Measurements from ENCODE around the gene SORCS1. TPM values are rescaled to one million over a fixed set of nuclear protein-coding genes. Genes with fewer than 3 reads are reported as not detected.

The SORCS1 gene
- polyA plus RNA-seq, 3 donors = 0.09 TPM; not detected in 2

- peaks cover 0 to 6% (median 3%) of the 10 kb centered on the region in 7 donors for H3K9me3 Mint-ChIP-seq
- intact Hi-C loops (cut with micrococcal nuclease) = no loop called here
- Histone ChIP-seq H4K20me1 (ENCODE audit: insufficient read depth, low read length) (no peaks in the 10 kb centered on the region), H3K4me2 (replicated peaks; ENCODE audit: extremely low read depth, low read length, poor library complexity, severe bottlenecking) (no peak overlapping the region), H3K4me1 (ENCODE audit: control insufficient read depth in 1 of 2, insufficient read depth in 2 of 2, low read length in 2 of 2) (peaks cover 47 to 55% of the 10 kb centered on the region in 2 donors), H3K9ac (ENCODE audit: insufficient read depth, low read length, poor library complexity, severe bottlenecking) (no peak overlapping the region), H3K9me3 (replicated peaks in 1 of 2; ENCODE audit: control insufficient read depth in 1 of 2, insufficient read depth in 1 of 2, low read length in 2 of 2) (no peaks in the 10 kb centered on the region), H3K36me3 (replicated peaks in 1 of 2; ENCODE audit: control insufficient read depth in 1 of 2, insufficient read depth in 2 of 2, low read length in 2 of 2) (no peaks in the 10 kb centered on the region), H2AFZ (ENCODE audit: insufficient read depth, low read depth, low read length, poor library complexity, severe bottlenecking) (no peak overlapping the region), H3K27ac (ENCODE audit: low read depth in 1 of 2, low read length in 2 of 2) (no peak overlapping the region), H3K4me3 (replicated peaks in 1 of 3; ENCODE audit: low read depth in 2 of 3, low read length in 3 of 3) (no peak overlapping the region), H3K79me2 (ENCODE audit: insufficient read depth, low read length) (no peaks in the 10 kb centered on the region), H3K27me3 (ENCODE audit: control insufficient read depth in 2 of 2, insufficient read depth in 2 of 2, low read length in 2 of 2) (no peaks in the 10 kb centered on the region)
- DNase-seq = no peak
- peaks cover 34% of the 10 kb centered on the region for H3K4me1 Mint-ChIP-seq
- no peak overlapping the region for H3K4me3 Mint-ChIP-seq
- 100% methylated on average over 1 of the region's 1 CpG for WGBS (ENCODE audit: insufficient coverage)
- no peak for TF ChIP-seq CTCF (IDR thresholded peaks at IDR 0.05)
- no peak overlapping the region for H3K27ac Mint-ChIP-seq
- no peaks in the 10 kb centered on the region for H3K36me3 Mint-ChIP-seq
- H3K27me3 Mint-ChIP-seq (ENCODE audit: low read depth in 3 of 3) = no peaks in the 10 kb centered on the region
Measured at GRCh38 chr10:106938513-106938912, 226.0 kb downstream of the SORCS1 start.

GRCh38 chr10:106935978-106936451, 228.5 kb downstream of the SORCS1 start:
- TF ChIP-seq CTCF (IDR thresholded peaks at IDR 0.05) = no peak
- Histone ChIP-seq H3K27ac (ENCODE audit: low read depth in 1 of 2, low read length in 2 of 2) (peak overlapping the region in 1 of 2 donors; percentile 63), H3K27me3 (ENCODE audit: control insufficient read depth in 2 of 2, insufficient read depth in 2 of 2, low read length in 2 of 2) (no peaks in the 10 kb centered on the region), H3K4me3 (replicated peaks in 1 of 3; ENCODE audit: low read depth in 2 of 3, low read length in 3 of 3) (peak overlapping the region in 1 of 3 experiments; percentile 37), H3K9me3 (replicated peaks in 1 of 2; ENCODE audit: control insufficient read depth in 1 of 2, insufficient read depth in 1 of 2, low read length in 2 of 2) (no peaks in the 10 kb centered on the region), H4K20me1 (ENCODE audit: insufficient read depth, low read length) (no peaks in the 10 kb centered on the region), H3K79me2 (ENCODE audit: insufficient read depth, low read length) (no peaks in the 10 kb centered on the region), H3K4me2 (replicated peaks; ENCODE audit: extremely low read depth, low read length, poor library complexity, severe bottlenecking) (peak overlapping the region; percentile 60), H3K9ac (ENCODE audit: insufficient read depth, low read length, poor library complexity, severe bottlenecking) (no peak overlapping the region), H2AFZ (ENCODE audit: insufficient read depth, low read depth, low read length, poor library complexity, severe bottlenecking) (no peak overlapping the region), H3K4me1 (ENCODE audit: control insufficient read depth in 1 of 2, insufficient read depth in 2 of 2, low read length in 2 of 2) (peaks cover 44 to 51% of the 10 kb centered on the region in 2 donors), H3K36me3 (replicated peaks in 1 of 2; ENCODE audit: control insufficient read depth in 1 of 2, insufficient read depth in 2 of 2, low read length in 2 of 2) (no peaks in the 10 kb centered on the region)
- peaks cover 46% of the 10 kb centered on the region for H3K4me1 Mint-ChIP-seq
- H3K27ac Mint-ChIP-seq = peak overlapping the region; percentile 33 to 88 (median 73)
- H3K9me3 Mint-ChIP-seq = peaks cover 0 to 6% (median 3%) of the 10 kb centered on the region in 7 donors
- DNase-seq = peak; percentile 76 to 89 (median 79)
- no peaks in the 10 kb centered on the region for H3K36me3 Mint-ChIP-seq
- no peaks in the 10 kb centered on the region for H3K27me3 Mint-ChIP-seq (ENCODE audit: low read depth in 3 of 3)
- H3K4me3 Mint-ChIP-seq = peak overlapping the region in 1 of 2 donors; percentile 11
- intact Hi-C loops (cut with micrococcal nuclease) = no loop called here

Data from CD14-positive monocyte (primary cell).